Activated CD8-positive, alpha-beta T cell treated with anti-CD3 and anti-CD28 coated beads for 36 hours (primary cell): ENCODE results near the gene VPS26A. TPM values are rescaled to one million over a fixed set of nuclear protein-coding genes. Genes with fewer than 3 reads are reported as not detected.
A peak's percentile ranks its signal among the peaks of the same experiment; 100 is the strongest.

Experiments
- ATAC-seq: fragments of 200-7000 bp; cut with Tn5 transposase; one replicate; pipeline ENCODE4 v1.10.0; 2021; ENCODE audit warnings: mild to moderate bottlenecking, moderate library complexity
- CTCF ChIA-PET: fragments of 350-600 bp; sonication (Branson Sonifier 250); formaldehyde crosslinking; loops from one replicate; lab custom pipeline; 2021; ENCODE audit warnings: antibody characterized with exemption; lab: Charles Lee
- POLR2A ChIA-PET: fragments of 350-600 bp; sonication (Branson Sonifier 250); formaldehyde crosslinking; loops from one replicate; lab custom pipeline; 2021; ENCODE audit warnings: antibody characterized with exemption; lab: Charles Lee
- DNase-seq: peaks from one replicate; pipeline ENCODE4 v3.0.0-alpha.2; 2020
- H3K27ac Mint-ChIP-seq: one replicate; pipeline ENCODE4 v1.8.0; 2021; ENCODE audit warnings: mild to moderate bottlenecking, mixed read lengths
- H3K27me3 Mint-ChIP-seq: one replicate; pipeline ENCODE4 v1.8.0; 2021; ENCODE audit warnings: mixed read lengths
- H3K36me3 Mint-ChIP-seq: one replicate; pipeline ENCODE4 v1.8.0; 2021; ENCODE audit warnings: low read depth, mixed read lengths
- H3K4me1 Mint-ChIP-seq: one replicate; pipeline ENCODE4 v1.8.0; 2021; ENCODE audit warnings: low read depth, mixed read lengths
- H3K4me3 Mint-ChIP-seq: one replicate; pipeline ENCODE4 v1.8.0; 2021; ENCODE audit warnings: mild to moderate bottlenecking, moderate library complexity, mixed read lengths
- H3K9me3 Mint-ChIP-seq: one replicate; pipeline ENCODE4 v1.8.0; 2021; ENCODE audit warnings: mixed read lengths
- intact Hi-C: fragments of 100-400 bp; cut with micrococcal nuclease; formaldehyde crosslinking; loops from one replicate; pipeline ENCODE4 v1.10.0; 2022
- total RNA-seq, 2 experiments: library from RNA; stranded (reverse); gene quantifications; one replicate each; pipeline ENCODE4 v1.2.3, GENCODE V29; 2021
- TF ChIP-seq, protein P1 (sequence below): fragments of 200-600 bp; IDR thresholded peaks from one replicate; pipeline ENCODE4 v1.8.0; 2022; ENCODE audit warnings: antibody characterized with exemption, mild to moderate bottlenecking

Gene VPS26A
- 10 to 100 TPM; 33.1 to 34.5 TPM for total RNA-seq

GRCh38 chr10:69123747-69124562 lies at the start of gene VPS26A:
VPS26A (plus strand) TSS chr10:69124178; CDS start chr10:69124278, 100 bp downstream.
- Mint-ChIP-seq H3K36me3 (no peaks in the 10 kb centered on the region), H3K27me3 (no peaks in the 10 kb centered on the region), H3K27ac (peak within 1 kb of the TSS; percentile 90), H3K4me1 (peaks cover 23% of the 10 kb centered on the region), H3K9me3 (no peaks in the 10 kb centered on the region), H3K4me3 (peak within 1 kb of the TSS; percentile 86)
- POLR2A ChIA-PET, result interaction anchor here (0.6 to 2.2 kb wide), 8 partner anchors 9 to 100 kb away, joined by 3 to 10 read pairs (median 3); partner anchors contain the start of gene SRGN
- CTCF ChIA-PET, result interaction anchor here (0.6 to 3.0 kb wide), 4 partner anchors 12 to 119 kb away, joined by 3 to 25 read pairs (median 5); no protein-coding TSS in a partner anchor
- DNase-seq (peak; percentile 99), ATAC-seq (peak; percentile 98)
- intact Hi-C loops, result loop anchor here (5.0 to 10.0 kb wide), 2 partner anchors 37 to 101 kb away; partner anchors contain the start of genes HKDC1 and SRGN
- TF ChIP-seq, protein P1, sequence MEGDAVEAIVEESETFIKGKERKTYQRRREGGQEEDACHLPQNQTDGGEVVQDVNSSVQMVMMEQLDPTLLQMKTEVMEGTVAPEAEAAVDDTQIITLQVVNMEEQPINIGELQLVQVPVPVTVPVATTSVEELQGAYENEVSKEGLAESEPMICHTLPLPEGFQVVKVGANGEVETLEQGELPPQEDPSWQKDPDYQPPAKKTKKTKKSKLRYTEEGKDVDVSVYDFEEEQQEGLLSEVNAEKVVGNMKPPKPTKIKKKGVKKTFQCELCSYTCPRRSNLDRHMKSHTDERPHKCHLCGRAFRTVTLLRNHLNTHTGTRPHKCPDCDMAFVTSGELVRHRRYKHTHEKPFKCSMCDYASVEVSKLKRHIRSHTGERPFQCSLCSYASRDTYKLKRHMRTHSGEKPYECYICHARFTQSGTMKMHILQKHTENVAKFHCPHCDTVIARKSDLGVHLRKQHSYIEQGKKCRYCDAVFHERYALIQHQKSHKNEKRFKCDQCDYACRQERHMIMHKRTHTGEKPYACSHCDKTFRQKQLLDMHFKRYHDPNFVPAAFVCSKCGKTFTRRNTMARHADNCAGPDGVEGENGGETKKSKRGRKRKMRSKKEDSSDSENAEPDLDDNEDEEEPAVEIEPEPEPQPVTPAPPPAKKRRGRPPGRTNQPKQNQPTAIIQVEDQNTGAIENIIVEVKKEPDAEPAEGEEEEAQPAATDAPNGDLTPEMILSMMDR, result peak; percentile 5

DNA sequence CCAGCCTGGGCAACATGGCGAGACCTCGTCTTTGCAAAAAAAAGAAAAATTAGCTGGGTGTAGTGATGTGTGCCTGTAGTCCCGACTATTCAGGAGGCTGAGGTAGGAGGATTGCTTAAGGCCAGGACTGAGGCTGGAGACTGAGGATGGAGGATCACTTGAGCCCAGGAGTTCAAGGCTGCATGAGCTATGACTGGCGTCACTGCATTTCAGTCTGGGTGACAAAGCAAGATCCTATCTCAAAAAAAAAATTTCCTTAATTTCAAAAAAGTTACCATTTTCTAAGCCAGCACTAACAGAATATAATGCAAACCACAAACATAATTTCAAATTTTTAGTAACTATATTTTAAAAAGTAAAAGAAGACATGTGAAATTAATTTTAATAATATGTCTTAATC lies 49.4 kb upstream of the VPS26A start:
- DNase-seq (no peak), ATAC-seq (no peak)
- Mint-ChIP-seq H3K4me3 (no peak overlapping the region), H3K27ac (no peak overlapping the region), H3K36me3 (no peaks in the 10 kb centered on the region), H3K9me3 (no peaks in the 10 kb centered on the region), H3K4me1 (peaks cover 12% of the 10 kb centered on the region), H3K27me3 (no peaks in the 10 kb centered on the region)
- CTCF ChIA-PET, result no interaction called here
- TF ChIP-seq, protein P1, result no peak
- POLR2A ChIA-PET, result interaction anchor here (1.0 to 3.2 kb wide), 2 partner anchors 14 to 15 kb away, joined by 3 to 15 read pairs; partner anchors contain the start of gene SRGN
- intact Hi-C loops, result no loop called here

DNA sequence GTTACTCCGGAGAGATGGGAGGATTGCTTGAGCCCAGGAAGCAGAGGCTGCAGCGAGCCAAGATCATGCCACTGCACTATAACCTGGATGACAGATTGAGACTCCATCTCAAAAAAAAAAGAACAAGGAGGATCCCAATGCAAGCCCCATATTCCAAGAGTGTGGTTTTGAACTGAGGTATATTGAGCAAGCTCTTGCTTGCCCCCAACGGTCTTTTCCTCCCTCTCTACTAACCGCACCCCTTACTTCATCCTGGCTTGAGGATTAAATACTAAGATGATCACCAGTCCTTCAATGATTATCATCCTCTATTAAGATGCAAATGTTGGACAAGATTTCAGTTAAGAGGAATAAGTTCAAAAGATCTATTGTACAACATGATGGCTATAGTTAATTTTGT lies 48.5 kb upstream of the VPS26A start:
- no peaks in the 10 kb centered on the region for H3K27me3 Mint-ChIP-seq
- ATAC-seq, result no peak
- TF ChIP-seq, protein P1, result no peak
- intact Hi-C loops, result no loop called here
- peaks cover 12% of the 10 kb centered on the region for H3K4me1 Mint-ChIP-seq
- no peak for DNase-seq
- no peaks in the 10 kb centered on the region for H3K36me3 Mint-ChIP-seq
- ChIA-PET CTCF (interaction anchor here (1.0 kb wide), 1 partner anchor 10 kb away, joined by 3 read pairs; no protein-coding TSS in a partner anchor), POLR2A (interaction anchor here (1.0 to 3.2 kb wide), 2 partner anchors 8 to 13 kb away, joined by 5 to 15 read pairs; partner anchors contain the start of gene SRGN)
- H3K4me3 Mint-ChIP-seq, result no peak overlapping the region
- no peak overlapping the region for H3K27ac Mint-ChIP-seq
- no peaks in the 10 kb centered on the region for H3K9me3 Mint-ChIP-seq

DNA sequence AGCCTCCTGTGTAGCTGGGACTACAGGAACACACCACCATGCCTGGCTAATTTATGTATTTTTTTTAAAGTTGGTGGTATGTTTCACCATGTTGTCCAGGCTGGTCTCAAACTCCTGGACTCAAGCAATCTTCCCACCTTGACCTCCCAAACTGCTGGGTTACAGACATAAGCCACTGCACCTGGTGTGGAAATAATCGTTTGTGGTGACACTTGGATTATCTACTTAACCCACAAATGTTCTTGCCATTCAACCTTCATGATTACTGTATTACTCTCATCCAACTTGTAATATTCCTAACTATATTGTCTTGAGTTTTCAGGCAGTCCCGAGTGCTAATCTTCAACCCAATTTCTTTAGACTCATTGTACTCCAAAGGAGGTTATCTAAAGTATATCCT lies 45.7 kb upstream of the VPS26A start:
- no peaks in the 10 kb centered on the region for H3K9me3 Mint-ChIP-seq
- no peaks in the 10 kb centered on the region for H3K36me3 Mint-ChIP-seq
- no peak for ATAC-seq
- H3K4me1 Mint-ChIP-seq, result peaks cover 6% of the 10 kb centered on the region
- no peak for DNase-seq
- POLR2A ChIA-PET, result no interaction called here
- no peak overlapping the region for H3K27ac Mint-ChIP-seq
- intact Hi-C loops, result no loop called here
- TF ChIP-seq, protein P1, result no peak
- no peaks in the 10 kb centered on the region for H3K27me3 Mint-ChIP-seq
- H3K4me3 Mint-ChIP-seq, result no peak overlapping the region
- CTCF ChIA-PET, result no interaction called here
